Epithelial cell of prostate (primary cell): ENCODE data around the gene GMPS.

Source experiments
- DNase-seq: peaks from one replicate; pipeline ENCODE4 v3.0.0-alpha.2; 2011; ENCODE audit warnings: low read depth, low spot score
- H3K27ac ChIP-seq: fragments of 450-650 bp; 2 replicates; pipeline ENCODE4 v1.5.1; 2017; ENCODE audit warnings: mild to moderate bottlenecking

GMPS gene

GRCh38 chr3:155984791-155985417, 114.5 kb downstream of the GMPS start:
- no peak for DNase-seq
- no peak overlapping the region for H3K27ac ChIP-seq

DNA sequence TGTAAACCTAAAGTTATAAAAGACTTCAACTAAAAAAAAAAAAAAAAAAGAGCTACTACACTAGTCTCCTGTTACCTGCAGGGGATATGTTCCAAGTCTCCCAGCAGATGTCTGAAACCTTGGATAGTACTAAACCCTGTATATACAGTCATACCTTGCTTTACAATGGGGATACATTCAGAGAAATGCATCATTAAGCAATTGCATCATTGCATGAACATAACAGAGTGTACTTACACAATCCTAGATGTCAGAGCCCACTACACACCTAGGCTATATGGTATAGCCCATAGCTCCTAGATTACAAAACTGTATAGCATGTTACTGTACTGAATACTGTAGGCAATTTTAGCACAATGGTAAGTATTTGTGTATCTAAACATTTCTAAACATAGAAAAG, 119.1 kb downstream of the GMPS start:
- DNase-seq = no peak
- H3K27ac ChIP-seq = no peak overlapping the region

- DNase-seq = no peak
- no peak overlapping the region for H3K27ac ChIP-seq
Measured at GRCh38 chr3:155991212-155991611, 120.8 kb downstream of the GMPS start.

DNA sequence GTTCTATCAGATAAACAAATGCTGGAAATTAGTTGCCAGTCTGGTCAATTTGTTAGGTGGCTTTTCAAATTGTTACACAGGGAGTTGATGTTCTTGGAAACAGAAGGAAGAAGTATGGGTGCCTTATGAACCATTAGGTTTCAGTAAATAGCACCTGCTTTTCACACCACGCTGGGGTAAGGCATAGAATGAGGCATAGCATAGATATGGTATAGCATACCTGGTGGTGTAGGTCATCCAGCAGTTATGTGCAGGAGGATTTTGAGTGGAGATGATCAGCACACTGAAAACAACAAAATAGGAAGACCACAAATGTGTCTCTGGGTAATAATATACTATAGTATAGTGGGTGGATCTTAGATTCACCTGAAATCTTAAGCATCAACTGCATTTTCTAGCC, 121.4 kb downstream of the GMPS start:
- H3K27ac ChIP-seq = no peak overlapping the region
- no peak for DNase-seq
